HL-60 (cell line): ENCODE data around the gene CTRB1.

Experiments used
- CTCF ChIP-seq: IDR thresholded peaks from one replicate; pipeline ENCODE4 v1.5.1; 2011; ENCODE audit warnings: low read length, control low read depth, inconsistent platforms; ENCODE audit not compliant: insufficient read depth
- POLR2AphosphoS5 ChIP-seq: IDR thresholded peaks from 2 replicates; pipeline ENCODE4 v1.6.1; 2012; ENCODE audit warnings: low read depth
- TF ChIP-seq, protein P1 (sequence below): IDR thresholded peaks from 2 replicates; pipeline ENCODE4 v1.6.1; 2012; ENCODE audit warnings: low read depth; ENCODE audit not compliant: insufficient replicate concordance

- TF ChIP-seq CTCF (no peak), POLR2AphosphoS5 (no peak)
- TF ChIP-seq, protein P1, sequence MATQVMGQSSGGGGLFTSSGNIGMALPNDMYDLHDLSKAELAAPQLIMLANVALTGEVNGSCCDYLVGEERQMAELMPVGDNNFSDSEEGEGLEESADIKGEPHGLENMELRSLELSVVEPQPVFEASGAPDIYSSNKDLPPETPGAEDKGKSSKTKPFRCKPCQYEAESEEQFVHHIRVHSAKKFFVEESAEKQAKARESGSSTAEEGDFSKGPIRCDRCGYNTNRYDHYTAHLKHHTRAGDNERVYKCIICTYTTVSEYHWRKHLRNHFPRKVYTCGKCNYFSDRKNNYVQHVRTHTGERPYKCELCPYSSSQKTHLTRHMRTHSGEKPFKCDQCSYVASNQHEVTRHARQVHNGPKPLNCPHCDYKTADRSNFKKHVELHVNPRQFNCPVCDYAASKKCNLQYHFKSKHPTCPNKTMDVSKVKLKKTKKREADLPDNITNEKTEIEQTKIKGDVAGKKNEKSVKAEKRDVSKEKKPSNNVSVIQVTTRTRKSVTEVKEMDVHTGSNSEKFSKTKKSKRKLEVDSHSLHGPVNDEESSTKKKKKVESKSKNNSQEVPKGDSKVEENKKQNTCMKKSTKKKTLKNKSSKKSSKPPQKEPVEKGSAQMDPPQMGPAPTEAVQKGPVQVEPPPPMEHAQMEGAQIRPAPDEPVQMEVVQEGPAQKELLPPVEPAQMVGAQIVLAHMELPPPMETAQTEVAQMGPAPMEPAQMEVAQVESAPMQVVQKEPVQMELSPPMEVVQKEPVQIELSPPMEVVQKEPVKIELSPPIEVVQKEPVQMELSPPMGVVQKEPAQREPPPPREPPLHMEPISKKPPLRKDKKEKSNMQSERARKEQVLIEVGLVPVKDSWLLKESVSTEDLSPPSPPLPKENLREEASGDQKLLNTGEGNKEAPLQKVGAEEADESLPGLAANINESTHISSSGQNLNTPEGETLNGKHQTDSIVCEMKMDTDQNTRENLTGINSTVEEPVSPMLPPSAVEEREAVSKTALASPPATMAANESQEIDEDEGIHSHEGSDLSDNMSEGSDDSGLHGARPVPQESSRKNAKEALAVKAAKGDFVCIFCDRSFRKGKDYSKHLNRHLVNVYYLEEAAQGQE, result no peak
Observed at GRCh38 chr16:75262104-75262799, 43.5 kb downstream of the CTRB1 start.
